BE2C (cell line): Measurements from ENCODE around the gene FTH1.

Experiments used
- DNase-seq: peaks from one replicate; pipeline ENCODE4 v3.0.0-alpha.2; 2020
- H3K27me3 ChIP-seq: fragments of 250-450 bp; sonication (Bioruptor Pico); 2 replicates; pipeline ENCODE4 v1.5.1; 2020; ENCODE audit warnings: mild to moderate bottlenecking
- H3K36me3 ChIP-seq: fragments of 250-450 bp; sonication (Bioruptor Pico); 2 replicates; pipeline ENCODE4 v1.5.1; 2020; ENCODE audit warnings: mild to moderate bottlenecking
- H3K4me1 ChIP-seq: fragments of 250-450 bp; sonication (Bioruptor Pico); 2 replicates; pipeline ENCODE4 v1.5.1; 2020
- H3K4me3 ChIP-seq: 2 replicates; pipeline ENCODE4 v1.5.1; 2011; ENCODE audit warnings: low read depth, low read length
- H3K9me3 ChIP-seq: fragments of 250-450 bp; sonication (Bioruptor Pico); 2 replicates; pipeline ENCODE4 v1.5.1; 2020
- CTCF ChIP-seq: IDR thresholded peaks from 2 replicates; pipeline ENCODE4 v1.5.1; 2012; ENCODE audit warnings: mild to moderate bottlenecking, low read depth, low read length

Gene FTH1

GRCh38 chr11:61961570-61962212 lies 5.7 kb downstream of the FTH1 start:
- Histone ChIP-seq H3K4me3 (no peak overlapping the region), H3K4me1 (peaks cover 5% of the 10 kb centered on the region; the same call in 1 of the 2 replicates), H3K27me3 (no peaks in the 10 kb centered on the region), H3K9me3 (no peaks in the 10 kb centered on the region), H3K36me3 (peaks cover 25% of the 10 kb centered on the region)
- no peak for TF ChIP-seq CTCF
- DNase-seq, result no peak

GRCh38 chr11:61960532-61960931 lies 6.9 kb downstream of the FTH1 start:
- no peaks in the 10 kb centered on the region for H3K9me3 ChIP-seq
- no peak for DNase-seq
- H3K27me3 ChIP-seq, result no peaks in the 10 kb centered on the region
- H3K36me3 ChIP-seq, result peaks cover 22% of the 10 kb centered on the region
- H3K4me1 ChIP-seq, result peaks cover 5% of the 10 kb centered on the region; the same call in 1 of the 2 replicates
- H3K4me3 ChIP-seq, result no peak overlapping the region
- TF ChIP-seq CTCF, result no peak

GRCh38 chr11:61959678-61960077 lies 7.8 kb downstream of the FTH1 start:
- no peak for TF ChIP-seq CTCF
- no peak overlapping the region for H3K4me3 ChIP-seq
- H3K27me3 ChIP-seq, result no peaks in the 10 kb centered on the region
- no peaks in the 10 kb centered on the region for H3K4me1 ChIP-seq
- DNase-seq, result no peak
- no peaks in the 10 kb centered on the region for H3K9me3 ChIP-seq
- H3K36me3 ChIP-seq, result peaks cover 14% of the 10 kb centered on the region

- Histone ChIP-seq H3K4me3 (no peak overlapping the region), H3K27me3 (no peaks in the 10 kb centered on the region), H3K4me1 (no peaks in the 10 kb centered on the region), H3K36me3 (peaks cover 8% of the 10 kb centered on the region; the same call in 1 of the 2 replicates), H3K9me3 (no peaks in the 10 kb centered on the region)
- no peak for TF ChIP-seq CTCF
- DNase-seq, result no peak
These were observed 8.3 kb downstream of the FTH1 start for GRCh38 chr11:61959114-61959513.

GRCh38 chr11:61958590-61958989 lies 8.8 kb downstream of the FTH1 start:
- Histone ChIP-seq H3K9me3 (no peaks in the 10 kb centered on the region), H3K4me3 (no peak overlapping the region), H3K36me3 (peaks cover 5% of the 10 kb centered on the region; the same call in 1 of the 2 replicates), H3K27me3 (no peaks in the 10 kb centered on the region), H3K4me1 (no peaks in the 10 kb centered on the region)
- TF ChIP-seq CTCF, result no peak
- DNase-seq, result no peak

GRCh38 chr11:61957021-61957770 lies 10.2 kb downstream of the FTH1 start:
- H3K9me3 ChIP-seq, result no peaks in the 10 kb centered on the region

More at GRCh38 chr11:61957021-61957770, 10.2 kb downstream of the FTH1 start:
- TF ChIP-seq CTCF, result no peak
- no peaks in the 10 kb centered on the region for H3K27me3 ChIP-seq
- H3K4me3 ChIP-seq, result no peak overlapping the region
- DNase-seq, result no peak
- H3K36me3 ChIP-seq, result no peaks in the 10 kb centered on the region
- H3K4me1 ChIP-seq, result no peaks in the 10 kb centered on the region
